A673 (cell line): ENCODE measurements around the gene NLGN1. TPM values are rescaled to one million over a fixed set of nuclear protein-coding genes. Genes with fewer than 3 reads are reported as not detected.

Experiments
- BruUV-seq: library from RNA; stranded (reverse); fragments of 400-500 nt; replicated peaks from 2 replicates; lab custom pipeline; 2021; lab: Mats Ljungman, UMichigan
- CTCF ChIA-PET: fragments of 300-600 bp; sonication (Branson Sonifier 250); formaldehyde crosslinking; loops from one replicate; lab custom pipeline; 2022; ENCODE audit warnings: antibody characterized with exemption; lab: Charles Lee
- POLR2A ChIA-PET: fragments of 300-600 bp; sonication (Branson Sonifier 250); formaldehyde crosslinking; loops from one replicate; lab custom pipeline; 2022; ENCODE audit warnings: antibody characterized with exemption; ENCODE audit not compliant: low non-redundant PET; lab: Charles Lee
- DNase-seq: peaks from one replicate; pipeline ENCODE4 v3.0.0-alpha.2; 2015; ENCODE audit warnings: low spot score
- H3K27ac ChIP-seq: fragments of 200-600 bp; sonication (generic); 2 replicates; pipeline ENCODE4 v1.5.1; 2016; ENCODE audit warnings: mixed run types, low read depth, mild to moderate bottlenecking, mixed read lengths, antibody characterized with exemption, low read length; ENCODE audit not compliant: poor library complexity, severe bottlenecking
- H3K27me3 ChIP-seq: fragments of 200-600 bp; sonication (generic); replicated peaks from 2 replicates; pipeline ENCODE4 v1.6.1; 2017; ENCODE audit warnings: mixed run types, low read depth, mild to moderate bottlenecking, mixed read lengths, antibody characterized with exemption, low read length; ENCODE audit not compliant: insufficient read depth, poor library complexity
- H3K36me3 ChIP-seq: fragments of 200-600 bp; sonication (generic); 2 replicates; pipeline ENCODE4 v1.6.1; 2016; ENCODE audit warnings: mixed run types, mild to moderate bottlenecking, mixed read lengths, antibody characterized with exemption, low read length; ENCODE audit not compliant: insufficient read depth, poor library complexity, severe bottlenecking
- H3K4me1 ChIP-seq: fragments of 200-600 bp; sonication (generic); 2 replicates; pipeline ENCODE4 v1.6.1; 2017; ENCODE audit warnings: mixed run types, mild to moderate bottlenecking, mixed read lengths, antibody characterized with exemption, low read length; ENCODE audit not compliant: insufficient read depth, poor library complexity, severe bottlenecking
- H3K4me3 ChIP-seq: fragments of 200-600 bp; sonication (generic); 2 replicates; pipeline ENCODE4 v1.5.1; 2016; ENCODE audit warnings: low read depth, mixed run types, mild to moderate bottlenecking, mixed read lengths, low read length; ENCODE audit not compliant: poor library complexity, severe bottlenecking
- H3K9me3 ChIP-seq: fragments of 200-600 bp; sonication (generic); 2 replicates; pipeline ENCODE4 v1.6.1; 2016; ENCODE audit warnings: mixed run types, low read depth, mild to moderate bottlenecking, mixed read lengths, antibody characterized with exemption, low read length; ENCODE audit not compliant: poor library complexity, severe bottlenecking
- CTCF ChIP-seq: fragments of 300-800, 200-600 bp; sonication (generic); conservative IDR thresholded peaks from 2 replicates; pipeline ENCODE4 v1.5.1; 2017; ENCODE audit warnings: low read depth, mild to moderate bottlenecking, antibody characterized with exemption, low read length, moderate library complexity, mixed read lengths
- EZH2 ChIP-seq: fragments of 200-600 bp; sonication (generic); IDR thresholded peaks from 2 replicates; pipeline ENCODE4 v1.6.1; 2017; ENCODE audit warnings: borderline replicate concordance, low read depth, mild to moderate bottlenecking, mixed read lengths, antibody characterized with exemption, low read length; ENCODE audit not compliant: poor library complexity, severe bottlenecking
- intact Hi-C: fragments of 100-400 bp; cut with micrococcal nuclease; formaldehyde crosslinking; loops from one replicate; pipeline ENCODE4 v1.10.0; 2022; ENCODE audit not compliant: unreplicated experiment
- total RNA-seq: library from RNA; stranded (reverse); gene quantifications from 2 replicates; pipeline ENCODE4 v1.2.3, GENCODE V29; 2021

Gene NLGN1
- total RNA-seq, 1 experiment from 2014 or later: 0.39 TPM

GRCh38 chr3:173891272-173892100 lies 493.9 kb downstream of the NLGN1 start:
- intact Hi-C loops: no loop called here
- ChIA-PET CTCF (no interaction called here), POLR2A (no interaction called here)
- Histone ChIP-seq H3K27ac (no peak overlapping the region), H3K36me3 (no peaks in the 10 kb centered on the region), H3K9me3 (no peaks in the 10 kb centered on the region), H3K4me1 (no peaks in the 10 kb centered on the region), H3K27me3 (no peaks in the 10 kb centered on the region), H3K4me3 (no peak overlapping the region)
- no peak for TF ChIP-seq CTCF
- no peak for TF ChIP-seq EZH2
- DNase-seq: no peak
- no TSS peak for BruUV-seq

- no peaks in the 10 kb centered on the region for H3K27me3 ChIP-seq
- no peaks in the 10 kb centered on the region for H3K9me3 ChIP-seq
- H3K27ac ChIP-seq: no peak overlapping the region
- ChIA-PET CTCF (no interaction called here), POLR2A (no interaction called here)
- no peaks in the 10 kb centered on the region for H3K4me1 ChIP-seq
- DNase-seq: no peak
- TF ChIP-seq CTCF (no peak), EZH2 (no peak)
- no peaks in the 10 kb centered on the region for H3K36me3 ChIP-seq
- BruUV-seq: no TSS peak
- H3K4me3 ChIP-seq: no peak overlapping the region
- intact Hi-C loops: no loop called here
Measured at GRCh38 chr3:173892547-173892946, 495.0 kb downstream of the NLGN1 start.

- Histone ChIP-seq H3K27me3 (no peaks in the 10 kb centered on the region), H3K9me3 (no peaks in the 10 kb centered on the region), H3K27ac (no peak overlapping the region), H3K4me3 (no peak overlapping the region), H3K36me3 (no peaks in the 10 kb centered on the region), H3K4me1 (no peaks in the 10 kb centered on the region)
- no peak for DNase-seq
- intact Hi-C loops: no loop called here
- ChIA-PET POLR2A (no interaction called here), CTCF (no interaction called here)
- no peak for TF ChIP-seq CTCF
- TF ChIP-seq EZH2: no peak
- BruUV-seq: no TSS peak
Measured at GRCh38 chr3:173893066-173893465, 495.5 kb downstream of the NLGN1 start.
